GM23338 (cell line): ENCODE results near the gene DMD. TPM values are rescaled to one million over a fixed set of nuclear protein-coding genes. Genes with fewer than 3 reads are reported as not detected.

Source experiments
- ATAC-seq: fragments of 200-7000 bp; cut with Tn5 transposase; 3 replicates; pipeline ENCODE4 v1.9.1; 2020
- DNase-seq: peaks from one replicate; pipeline ENCODE4 v3.0.0-alpha.2; 2015; ENCODE audit warnings: low spot score
- H2AFZ ChIP-seq: fragments of 200-600 bp; sonication (generic); 2 replicates; pipeline ENCODE4 v1.8.0; 2016; ENCODE audit warnings: antibody characterized with exemption, mild to moderate bottlenecking, moderate library complexity
- H3F3A ChIP-seq: fragments of 200-600 bp; sonication (generic); replicated peaks from 2 replicates; pipeline ENCODE4 v1.8.0; 2017; ENCODE audit warnings: antibody characterized with exemption, mixed run types, low read depth
- H3K27ac ChIP-seq: fragments of 200-600 bp; sonication (generic); 2 replicates; pipeline ENCODE4 v1.6.1; 2016; ENCODE audit warnings: low read depth
- H3K27me3 ChIP-seq: fragments of 200-600 bp; sonication (generic); 2 replicates; pipeline ENCODE4 v1.8.0; 2016; ENCODE audit warnings: mild to moderate bottlenecking, mixed run types, moderate library complexity; ENCODE audit not compliant: insufficient read depth
- H3K36me3 ChIP-seq: fragments of 200-600 bp; sonication (generic); 2 replicates; pipeline ENCODE4 v1.8.0; 2016; ENCODE audit warnings: mild to moderate bottlenecking; ENCODE audit not compliant: insufficient read depth
- H3K4me1 ChIP-seq: fragments of 200-600 bp; sonication (generic); 2 replicates; pipeline ENCODE4 v1.8.0; 2016; ENCODE audit warnings: mild to moderate bottlenecking, moderate library complexity; ENCODE audit not compliant: insufficient read depth
- H3K4me2 ChIP-seq: fragments of 200-600 bp; sonication (generic); 2 replicates; pipeline ENCODE4 v1.7.1; 2017; ENCODE audit warnings: mixed run types
- H3K4me3 ChIP-seq: fragments of 200-600 bp; sonication (generic); 2 replicates; pipeline ENCODE4 v1.6.1; 2016; ENCODE audit warnings: mixed run types
- H3K79me2 ChIP-seq: fragments of 200-600 bp; sonication (generic); replicated peaks from 2 replicates; pipeline ENCODE4 v1.8.0; 2017; ENCODE audit warnings: mild to moderate bottlenecking; ENCODE audit not compliant: insufficient read depth
- H3K9me2 ChIP-seq: fragments of 200-600 bp; sonication (generic); 2 replicates; pipeline ENCODE4 v1.8.0; 2017; ENCODE audit not compliant: insufficient read depth
- H4K20me1 ChIP-seq: fragments of 200-600 bp; sonication (generic); replicated peaks from 2 replicates; pipeline ENCODE4 v1.8.0; 2017; ENCODE audit warnings: mild to moderate bottlenecking; ENCODE audit not compliant: insufficient read depth
- H3K27ac Mint-ChIP-seq: 2 replicates; pipeline ENCODE4 v1.8.0; 2020; ENCODE audit warnings: inconsistent platforms, mild to moderate bottlenecking, moderate library complexity, mixed read lengths
- H3K27me3 Mint-ChIP-seq: 3 replicates; pipeline ENCODE4 v1.8.0; 2022; ENCODE audit warnings: low read depth, mild to moderate bottlenecking, moderate library complexity, mixed read lengths, inconsistent platforms; ENCODE audit not compliant: insufficient read depth, poor library complexity
- H3K36me3 Mint-ChIP-seq: 3 replicates; pipeline ENCODE4 v1.8.0; 2021; ENCODE audit warnings: low read depth, mild to moderate bottlenecking, inconsistent platforms, moderate library complexity, mixed read lengths
- H3K4me1 Mint-ChIP-seq: 3 replicates; pipeline ENCODE4 v1.8.0; 2020; ENCODE audit warnings: mild to moderate bottlenecking, inconsistent platforms, mixed read lengths
- H3K4me3 Mint-ChIP-seq: 3 replicates; pipeline ENCODE4 v1.8.0; 2021; ENCODE audit warnings: moderate library complexity, mild to moderate bottlenecking, inconsistent platforms, mixed read lengths
- H3K9me3 Mint-ChIP-seq: 3 replicates; pipeline ENCODE4 v1.8.0; 2020; ENCODE audit warnings: moderate library complexity, mild to moderate bottlenecking, inconsistent platforms, mixed read lengths
- CREB1 ChIP-seq: fragments of 250-450 bp; sonication (Bioruptor Pico); IDR thresholded peaks from 2 replicates; pipeline ENCODE4 v1.5.0; 2020; ENCODE audit warnings: low read depth, mild to moderate bottlenecking, moderate library complexity
- CTCF ChIP-seq, 2 experiments: fragments of 200-600 bp in 1 of 2; sonication (generic) in 1 of 2; conservative IDR thresholded peaks; 2 replicates each; pipeline versions ENCODE4 v1.5.1 to v1.6.1; 2016 to 2017; ENCODE audit warnings: antibody characterized with exemption in 2 of 2, low read depth in 2 of 2, mild to moderate bottlenecking in 2 of 2, moderate library complexity in 1 of 2
- ETS1 ChIP-seq: IDR thresholded peaks from 2 replicates; pipeline ENCODE4 v1.6.1; 2016; ENCODE audit warnings: antibody characterized with exemption
- EZH2phosphoT487 ChIP-seq: fragments of 200-600 bp; sonication (generic); IDR thresholded peaks from one replicate; pipeline ENCODE4 v1.8.1; 2018; ENCODE audit warnings: antibody characterized with exemption; ENCODE audit not compliant: unreplicated experiment
- JUNB ChIP-seq: IDR thresholded peaks from one replicate; pipeline ENCODE4 v1.6.1; 2016; ENCODE audit warnings: antibody characterized with exemption; ENCODE audit not compliant: unreplicated experiment
- NANOG ChIP-seq: IDR thresholded peaks from 2 replicates; pipeline ENCODE4 v1.6.1; 2016; ENCODE audit warnings: antibody characterized with exemption, borderline replicate concordance
- POLR2AphosphoS5 ChIP-seq: IDR thresholded peaks from 2 replicates; pipeline ENCODE4 v1.6.1; 2016; ENCODE audit warnings: antibody characterized with exemption, low read depth
- REST ChIP-seq: IDR thresholded peaks from one replicate; pipeline ENCODE4 v1.6.1; 2018; ENCODE audit warnings: antibody characterized with exemption; ENCODE audit not compliant: unreplicated experiment
- ZNF114 ChIP-seq: fragments of 250-450 bp; sonication (Bioruptor Pico); IDR thresholded peaks from 2 replicates; pipeline ENCODE4 v1.5.0; 2020; ENCODE audit warnings: mild to moderate bottlenecking, moderate library complexity
- ZNF331 ChIP-seq: fragments of 250-450 bp; sonication (Bioruptor Pico); IDR thresholded peaks from 2 replicates; pipeline ENCODE4 v1.5.0; 2020; ENCODE audit warnings: low read depth, mild to moderate bottlenecking, moderate library complexity
- polyA plus RNA-seq: library from polyadenylated mRNA; unstranded; fragments of >200 nt; fragmentation: Nextera tagmentation; extraction: Ambion mirVana; gene quantifications from 2 replicates; pipeline ENCODE4 v1.2.1, GENCODE V29; 2016
- total RNA-seq: library from RNA; depleted of rRNA; stranded (reverse); fragments of >200 nt; shearing (Covaris generic); gene quantifications from 2 replicates; pipeline ENCODE4 v1.2.3, GENCODE V29; 2014

DMD gene
- total and polyA plus RNA-seq, 2 experiments from 2014 or later = 4.5 to 7.6 TPM

- DNase-seq (no peak), ATAC-seq (no peak)
- Mint-ChIP-seq H3K27me3 (peaks cover 5% of the 10 kb centered on the region), H3K27ac (no peak overlapping the region), H3K9me3 (no peaks in the 10 kb centered on the region; the same call in 2 of the 3 replicates), H3K4me3 (no peak overlapping the region), H3K36me3 (no peaks in the 10 kb centered on the region), H3K4me1 (peaks cover 7% of the 10 kb centered on the region; the same call in 1 of the 3 replicates)
- TF ChIP-seq CREB1 = no peak
- TF ChIP-seq REST = no peak
- no peak for TF ChIP-seq JUNB
- no peak for TF ChIP-seq ETS1
- TF ChIP-seq POLR2AphosphoS5 = no peak
- no peak for TF ChIP-seq EZH2phosphoT487
- no peak for TF ChIP-seq ZNF331 (CRISPR knock-in tag)
- no peak for TF ChIP-seq ZNF114 (CRISPR knock-in tag)
- Histone ChIP-seq H3K79me2 (no peaks in the 10 kb centered on the region), H3K4me2 (no peak overlapping the region), H3K27me3 (no peaks in the 10 kb centered on the region), H3K9me2 (0 out of 2 replicates have a peak, but pooled peaks cover under 1% of the 10 kb centered on the region), H3K27ac (no peak overlapping the region), H2AFZ (no peak overlapping the region), H3K4me1 (no peaks in the 10 kb centered on the region), H3K4me3 (no peak overlapping the region), H3K36me3 (no peaks in the 10 kb centered on the region), H4K20me1 (no peaks in the 10 kb centered on the region), H3F3A (no peaks in the 10 kb centered on the region)
Measured at GRCh38 chrX:31329298-31329697, 1882.1 kb downstream of the DMD start.

- H3K36me3 ChIP-seq = no peaks in the 10 kb centered on the region
- no peak overlapping the region for H3K4me3 Mint-ChIP-seq
- TF ChIP-seq POLR2AphosphoS5 (no peak), CREB1 (no peak), NANOG (no peak), ZNF114 (CRISPR knock-in tag) (no peak), ETS1 (no peak), EZH2phosphoT487 (no peak), CTCF (conservative IDR thresholded peaks at IDR 0.05; ENCODE audit: low read depth in 2 of 2) (no peak)
Measured at GRCh38 chrX:31323658-31324057, 1887.7 kb downstream of the DMD start.

More at GRCh38 chrX:31323658-31324057, 1887.7 kb downstream of the DMD start:
- no peak for ATAC-seq
- Histone ChIP-seq H3K4me2 (no peak overlapping the region), H3K27me3 (no peaks in the 10 kb centered on the region), H3K9me2 (no peaks in the 10 kb centered on the region), H4K20me1 (no peaks in the 10 kb centered on the region), H3F3A (no peaks in the 10 kb centered on the region), H3K4me3 (no peak overlapping the region), H2AFZ (peak overlapping the region; percentile 65; the same call in 1 of the 2 replicates), H3K79me2 (no peaks in the 10 kb centered on the region), H3K4me1 (peaks cover 12% of the 10 kb centered on the region), H3K27ac (no peak overlapping the region)
- no peak for DNase-seq
- H3K27ac Mint-ChIP-seq = peak overlapping the region; percentile 82
- peaks cover 4% of the 10 kb centered on the region for H3K27me3 Mint-ChIP-seq
- peaks cover 19% of the 10 kb centered on the region for H3K4me1 Mint-ChIP-seq
- H3K36me3 Mint-ChIP-seq = no peaks in the 10 kb centered on the region
- H3K9me3 Mint-ChIP-seq = no peaks in the 10 kb centered on the region
